H9 (cell line): ENCODE results near the gene COG4. TPM values are rescaled to one million over a fixed set of nuclear protein-coding genes. Genes with fewer than 3 reads are reported as not detected.

ENCODE experiments used
- DNase-seq: peaks from one replicate; pipeline ENCODE4 v3.0.0-alpha.2; 2017
- H2AFZ ChIP-seq: one replicate; pipeline ENCODE4 v1.6.1; 2013; ENCODE audit warnings: mild to moderate bottlenecking, low read length, control low read depth, moderate library complexity
- H2AK5ac ChIP-seq: 2 replicates; pipeline ENCODE4 v1.6.1; 2013; ENCODE audit warnings: low read length, control low read depth, mixed read lengths; ENCODE audit not compliant: insufficient read length
- H2BK120ac ChIP-seq: one replicate; pipeline ENCODE4 v1.6.1; 2013; ENCODE audit warnings: low read depth, mild to moderate bottlenecking, low read length, control low read depth, inconsistent platforms; ENCODE audit not compliant: poor library complexity, severe bottlenecking
- H2BK12ac ChIP-seq: 2 replicates; pipeline ENCODE4 v1.6.1; 2013; ENCODE audit warnings: low read length, control low read depth, mixed read lengths, low read depth; ENCODE audit not compliant: insufficient read length
- H2BK15ac ChIP-seq: 2 replicates; pipeline ENCODE4 v1.6.1; 2013; ENCODE audit warnings: low read depth, low read length, control low read depth
- H2BK20ac ChIP-seq: one replicate; pipeline ENCODE4 v1.6.1; 2013; ENCODE audit warnings: low read depth, mild to moderate bottlenecking, low read length, control low read depth, inconsistent platforms; ENCODE audit not compliant: poor library complexity, severe bottlenecking
- H2BK5ac ChIP-seq: 2 replicates; pipeline ENCODE4 v1.6.1; 2013; ENCODE audit warnings: low read length, control low read depth, mixed read lengths; ENCODE audit not compliant: insufficient read length
- H3K14ac ChIP-seq: 2 replicates; pipeline ENCODE4 v1.6.1; 2013; ENCODE audit warnings: low read length, control low read depth; ENCODE audit not compliant: insufficient read depth
- H3K18ac ChIP-seq: 2 replicates; pipeline ENCODE4 v1.6.1; 2013; ENCODE audit warnings: low read depth, mild to moderate bottlenecking, mixed read lengths, low read length, control low read depth; ENCODE audit not compliant: insufficient read length
- H3K23ac ChIP-seq: 2 replicates; pipeline ENCODE4 v1.6.1; 2013; ENCODE audit warnings: low read length, control low read depth, mixed read lengths, low read depth; ENCODE audit not compliant: insufficient read length
- H3K23me2 ChIP-seq: 2 replicates; pipeline ENCODE4 v1.6.1; 2013; ENCODE audit warnings: low read depth, mild to moderate bottlenecking, mixed read lengths, low read length, control low read depth; ENCODE audit not compliant: insufficient read length, poor library complexity, severe bottlenecking
- H3K27ac ChIP-seq: 2 replicates; pipeline ENCODE4 v1.5.1; 2013; ENCODE audit warnings: low read length, control low read depth, mixed read lengths, low read depth; ENCODE audit not compliant: insufficient read length
- H3K27me3 ChIP-seq: 2 replicates; pipeline ENCODE4 v1.6.1; 2013; ENCODE audit warnings: low read length, control low read depth, inconsistent platforms; ENCODE audit not compliant: insufficient read depth
- H3K4ac ChIP-seq: 2 replicates; pipeline ENCODE4 v1.6.1; 2013; ENCODE audit warnings: low read depth, mild to moderate bottlenecking, control low read depth, inconsistent platforms, low read length, moderate library complexity
- H3K4me1 ChIP-seq: 2 replicates; pipeline ENCODE4 v1.6.1; 2013; ENCODE audit warnings: low read length, control low read depth, inconsistent platforms; ENCODE audit not compliant: insufficient read depth
- H3K4me2 ChIP-seq: 2 replicates; pipeline ENCODE4 v1.6.1; 2013; ENCODE audit warnings: low read length, control low read depth, mixed read lengths; ENCODE audit not compliant: insufficient read length, insufficient read depth
- H3K56ac ChIP-seq: 2 replicates; pipeline ENCODE4 v1.6.1; 2013; ENCODE audit warnings: low read depth, mild to moderate bottlenecking, mixed read lengths, low read length, control low read depth; ENCODE audit not compliant: insufficient read length
- H3K79me1 ChIP-seq: 2 replicates; pipeline ENCODE4 v1.6.1; 2013; ENCODE audit warnings: low read depth, mild to moderate bottlenecking, moderate library complexity, low read length, control low read depth, inconsistent platforms; ENCODE audit not compliant: insufficient read depth, poor library complexity, severe bottlenecking
- H3K79me2 ChIP-seq: 2 replicates; pipeline ENCODE4 v1.6.1; 2013; ENCODE audit warnings: low read length, control low read depth, inconsistent platforms; ENCODE audit not compliant: insufficient read depth
- H3K9ac ChIP-seq: 2 replicates; pipeline ENCODE4 v1.6.1; 2013; ENCODE audit warnings: low read length, control low read depth, mixed read lengths; ENCODE audit not compliant: insufficient read length; ENCODE audit errors: extremely low read depth
- H3K9me3 ChIP-seq: one replicate; pipeline ENCODE4 v1.6.1; 2013; ENCODE audit warnings: low read depth, low read length, inconsistent platforms; ENCODE audit not compliant: control insufficient read depth
- H3T11ph ChIP-seq: one replicate; pipeline ENCODE4 v1.6.1; 2013; ENCODE audit warnings: mild to moderate bottlenecking, low read length, control low read depth, inconsistent platforms
- H4K20me1 ChIP-seq: one replicate; pipeline ENCODE4 v1.6.1; 2013; ENCODE audit not compliant: control insufficient read depth, insufficient read length, insufficient read depth
- H4K5ac ChIP-seq: 2 replicates; pipeline ENCODE4 v1.6.1; 2013; ENCODE audit warnings: low read depth, mild to moderate bottlenecking, mixed read lengths, low read length, control low read depth; ENCODE audit not compliant: insufficient read length
- H4K8ac ChIP-seq: replicated peaks from 2 replicates; pipeline ENCODE4 v1.6.1; 2013; ENCODE audit warnings: low read length, control low read depth, mixed read lengths, low read depth; ENCODE audit not compliant: insufficient read length
- H4K91ac ChIP-seq: 2 replicates; pipeline ENCODE4 v1.6.1; 2013; ENCODE audit warnings: low read depth, mild to moderate bottlenecking, moderate library complexity, mixed read lengths, low read length, control low read depth; ENCODE audit not compliant: insufficient read length
- H3K27ac Mint-ChIP-seq, 3 experiments: 2 replicates in 2 of 3; 3 replicates in 1 of 3; pipeline ENCODE4 v1.8.0; 2020 to 2021; ENCODE audit warnings: mixed read lengths in 3 of 3, mild to moderate bottlenecking in 1 of 3, moderate library complexity in 1 of 3
- H3K27me3 Mint-ChIP-seq: 2 replicates; pipeline ENCODE4 v1.8.0; 2021; ENCODE audit warnings: low read depth, mild to moderate bottlenecking, moderate library complexity, mixed read lengths
- H3K36me3 Mint-ChIP-seq, 3 experiments: 2 replicates in 2 of 3; 3 replicates in 1 of 3; pipeline ENCODE4 v1.8.0; 2020 to 2021; ENCODE audit warnings: low read depth in 3 of 3, mixed read lengths in 3 of 3; ENCODE audit not compliant: insufficient read depth in 1 of 3
- H3K4me1 Mint-ChIP-seq, 2 experiments: 2 replicates each; pipeline ENCODE4 v1.8.0; 2020; ENCODE audit warnings: mixed read lengths in 2 of 2
- H3K4me3 Mint-ChIP-seq, 2 experiments: 2 replicates in 1 of 2; 3 replicates in 1 of 2; pipeline ENCODE4 v1.8.0; 2020 to 2021; ENCODE audit warnings: mild to moderate bottlenecking in 2 of 2, mixed read lengths in 2 of 2, moderate library complexity in 1 of 2
- H3K9me3 Mint-ChIP-seq, 2 experiments: 2 replicates in 1 of 2; 3 replicates in 1 of 2; pipeline ENCODE4 v1.8.0; 2020; ENCODE audit warnings: mild to moderate bottlenecking in 2 of 2, mixed read lengths in 2 of 2, moderate library complexity in 1 of 2
- CTCF ChIP-seq: fragments of 200-600 bp; sonication (generic); conservative IDR thresholded peaks from 3 replicates; pipeline ENCODE4 v1.8.0; 2021; ENCODE audit warnings: antibody characterized with exemption, mild to moderate bottlenecking
- WGBS: extraction: QIAGEN DNeasy Blood & Tissue Kit; methylation state at CpG from one replicate; pipeline ENCODE4 v1.1.7; 2013; ENCODE audit warnings: missing lambda C conversion rate, low lambda C conversion rate, mixed read lengths; ENCODE audit not compliant: insufficient read length; ENCODE audit errors: extremely low coverage; 5-methylcytosine and 5-hydroxymethylcytosine counted together
- total RNA-seq: library from RNA; stranded (reverse); gene quantifications from 2 replicates; pipeline ENCODE4 v1.2.1, GENCODE V29; 2021

COG4 gene
- total RNA-seq, 1 experiment from 2014 or later: 51.9 TPM

- H3K4me1 ChIP-seq: peaks cover 4% of the 10 kb centered on the region; the same call in 1 of the 2 replicates
- H2BK5ac ChIP-seq: no peak overlapping the region
- H3K4me1 Mint-ChIP-seq: peaks cover 12 to 16% of the 10 kb centered on the region in 2 experiments
- no peak for DNase-seq
- no peak overlapping the region for H4K8ac ChIP-seq
- peaks cover 10% of the 10 kb centered on the region for H3K23me2 ChIP-seq
- no peak overlapping the region for H3K4me2 ChIP-seq
- H3K4me3 Mint-ChIP-seq: no peak overlapping the region
- no peaks in the 10 kb centered on the region; a peak in 1 of 5 replicates for H3K9me3 Mint-ChIP-seq
- no peak overlapping the region for H2BK12ac ChIP-seq
- H2AFZ ChIP-seq: no peak overlapping the region
- no peak overlapping the region for H3K18ac ChIP-seq
- TF ChIP-seq CTCF: no peak
- no peaks in the 10 kb centered on the region for H4K20me1 ChIP-seq
- no peak overlapping the region for H3K23ac ChIP-seq
- peaks cover 15% of the 10 kb centered on the region; the same call in 1 of the 2 replicates for H3K79me2 ChIP-seq
- no peaks in the 10 kb centered on the region for H3K79me1 ChIP-seq
- no peak overlapping the region for H2BK20ac ChIP-seq
- H3K14ac ChIP-seq: no peak overlapping the region
- H3K27me3 ChIP-seq: no peaks in the 10 kb centered on the region
- H3K36me3 Mint-ChIP-seq: peaks cover 14 to 39% (median 33%) of the 10 kb centered on the region in 3 experiments
- H2BK120ac ChIP-seq: no peak overlapping the region
- H2BK15ac ChIP-seq: no peak overlapping the region
- no peak overlapping the region for H3K27ac ChIP-seq
- H3K27me3 Mint-ChIP-seq: no peaks in the 10 kb centered on the region
- H3K9me3 ChIP-seq: no peaks in the 10 kb centered on the region
- no peak overlapping the region for H3K4ac ChIP-seq
- WGBS: no CpG with 5 or more reads among the region's 8 CpGs
- H3K27ac Mint-ChIP-seq: no peak overlapping the region
- H3K9ac ChIP-seq: no peak overlapping the region
- no peak overlapping the region for H4K91ac ChIP-seq
- no peak overlapping the region for H3T11ph ChIP-seq
- H3K56ac ChIP-seq: no peak overlapping the region
- H2AK5ac ChIP-seq: no peak overlapping the region
- no peak overlapping the region for H4K5ac ChIP-seq
These were observed 2.6 kb downstream of the COG4 start for GRCh38 chr16:70520612-70521297.
